ENCODE data around the gene STX11.

Gene STX11

GRCh38 chr6:144190080-144190479 lies 39.8 kb downstream of the STX11 start:
- TF ChIP-seq CTCF (IDR thresholded peaks at IDR 0.05; ENCODE audit: low read depth, low read length, poor library complexity, severe bottlenecking), result no peak
- TF ChIP-seq EZH2phosphoT487 (IDR thresholded peaks at IDR 0.05; ENCODE audit: borderline replicate concordance, low read length), result no peak
- H3F3A ChIP-seq (ENCODE audit: control insufficient read depth, insufficient read depth), result no peaks in the 10 kb centered on the region
- no peaks in the 10 kb centered on the region for H3K36me3 ChIP-seq (ENCODE audit: control insufficient read depth, low read length)
- H3K4me1 ChIP-seq (ENCODE audit: control insufficient read depth, low read length), result no peaks in the 10 kb centered on the region
- no peaks in the 10 kb centered on the region for H3K9me2 ChIP-seq (replicated peaks; ENCODE audit: control insufficient read depth, low read length)
- no peaks in the 10 kb centered on the region for H3K79me2 ChIP-seq (ENCODE audit: control insufficient read depth, low read length)
- H4K20me1 ChIP-seq (ENCODE audit: control insufficient read depth, insufficient read depth, low read depth, low read length), result no peaks in the 10 kb centered on the region
- H3K4me2 ChIP-seq (ENCODE audit: low read length), result no peak overlapping the region
- no peaks in the 10 kb centered on the region; the same call in 1 of the 2 replicates for H3K9me3 ChIP-seq (ENCODE audit: control insufficient read depth, insufficient read depth, low read length)
- no peak overlapping the region for H3K4me3 ChIP-seq (ENCODE audit: low read length)
- H3K27ac ChIP-seq (ENCODE audit: low read depth, low read length), result no peak overlapping the region
- H3K27me3 ChIP-seq (ENCODE audit: control insufficient read depth, low read length), result no peaks in the 10 kb centered on the region

GRCh38 chr6:144190593-144190992 lies 40.3 kb downstream of the STX11 start:
- no peaks in the 10 kb centered on the region; the same call in 1 of the 2 replicates for H3K9me3 ChIP-seq (ENCODE audit: control insufficient read depth, insufficient read depth, low read length)
- H3K4me3 ChIP-seq (ENCODE audit: low read length), result no peak overlapping the region
- H3K4me2 ChIP-seq (ENCODE audit: low read length), result no peak overlapping the region
- H3K27me3 ChIP-seq (ENCODE audit: control insufficient read depth, low read length), result no peaks in the 10 kb centered on the region
- H4K20me1 ChIP-seq (ENCODE audit: control insufficient read depth, insufficient read depth, low read depth, low read length), result no peaks in the 10 kb centered on the region
- TF ChIP-seq EZH2phosphoT487 (IDR thresholded peaks at IDR 0.05; ENCODE audit: borderline replicate concordance, low read length), result no peak
- no peak for TF ChIP-seq CTCF (IDR thresholded peaks at IDR 0.05; ENCODE audit: low read depth, low read length, poor library complexity, severe bottlenecking)
- H3K9me2 ChIP-seq (replicated peaks; ENCODE audit: control insufficient read depth, low read length), result no peaks in the 10 kb centered on the region
- H3F3A ChIP-seq (ENCODE audit: control insufficient read depth, insufficient read depth), result no peaks in the 10 kb centered on the region
- H3K36me3 ChIP-seq (ENCODE audit: control insufficient read depth, low read length), result no peaks in the 10 kb centered on the region
- no peaks in the 10 kb centered on the region for H3K4me1 ChIP-seq (ENCODE audit: control insufficient read depth, low read length)
- no peaks in the 10 kb centered on the region for H3K79me2 ChIP-seq (ENCODE audit: control insufficient read depth, low read length)
- H3K27ac ChIP-seq (ENCODE audit: low read depth, low read length), result no peak overlapping the region

- no peak overlapping the region for H3K27ac ChIP-seq (ENCODE audit: low read depth, low read length)
- H3K79me2 ChIP-seq (ENCODE audit: control insufficient read depth, low read length), result no peaks in the 10 kb centered on the region
- TF ChIP-seq EZH2phosphoT487 (IDR thresholded peaks at IDR 0.05; ENCODE audit: borderline replicate concordance, low read length) (no peak), CTCF (IDR thresholded peaks at IDR 0.05; ENCODE audit: low read depth, low read length, poor library complexity, severe bottlenecking) (no peak)
- no peaks in the 10 kb centered on the region for H3K4me1 ChIP-seq (ENCODE audit: control insufficient read depth, low read length)
- H3K4me3 ChIP-seq (ENCODE audit: low read length), result no peak overlapping the region
- no peaks in the 10 kb centered on the region for H3K9me3 ChIP-seq (ENCODE audit: control insufficient read depth, insufficient read depth, low read length)
- H3F3A ChIP-seq (ENCODE audit: control insufficient read depth, insufficient read depth), result no peaks in the 10 kb centered on the region
- H3K4me2 ChIP-seq (ENCODE audit: low read length), result no peak overlapping the region
- no peaks in the 10 kb centered on the region for H3K27me3 ChIP-seq (ENCODE audit: control insufficient read depth, low read length)
- no peaks in the 10 kb centered on the region for H4K20me1 ChIP-seq (ENCODE audit: control insufficient read depth, insufficient read depth, low read depth, low read length)
- H3K36me3 ChIP-seq (ENCODE audit: control insufficient read depth, low read length), result no peaks in the 10 kb centered on the region
- H3K9me2 ChIP-seq (replicated peaks; ENCODE audit: control insufficient read depth, low read length), result no peaks in the 10 kb centered on the region
Observed at GRCh38 chr6:144193181-144193580, 42.9 kb downstream of the STX11 start.
